HUES48 (cell line): ENCODE results near the gene OLIG1.

Experiments
- H3K27ac ChIP-seq: one replicate; pipeline ENCODE4 v1.7.0; 2013; ENCODE audit warnings: low read depth, low read length, inconsistent platforms
- H3K27me3 ChIP-seq: 2 replicates; pipeline ENCODE4 v1.6.1; 2013; ENCODE audit warnings: mild to moderate bottlenecking, low read length; ENCODE audit not compliant: control insufficient read depth, insufficient read depth
- H3K36me3 ChIP-seq: 2 replicates; pipeline ENCODE4 v1.6.1; 2013; ENCODE audit warnings: low read length; ENCODE audit not compliant: control insufficient read depth, insufficient read depth
- H3K4me1 ChIP-seq: 2 replicates; pipeline ENCODE4 v1.6.1; 2013; ENCODE audit warnings: mild to moderate bottlenecking, low read length; ENCODE audit not compliant: control insufficient read depth, insufficient read depth
- H3K4me3 ChIP-seq: 2 replicates; pipeline ENCODE4 v1.5.1; 2013; ENCODE audit warnings: mild to moderate bottlenecking, low read depth, low read length
- H3K9ac ChIP-seq: 2 replicates; pipeline ENCODE4 v1.6.1; 2013; ENCODE audit warnings: mild to moderate bottlenecking, low read depth, low read length, moderate library complexity
- H3K9me3 ChIP-seq: 2 replicates; pipeline ENCODE4 v1.6.1; 2013; ENCODE audit warnings: low read length; ENCODE audit not compliant: control insufficient read depth, insufficient read depth

Gene OLIG1

GRCh38 chr21:33025489-33026442 is 44.2 kb upstream of the OLIG1 start, which contains the start of gene OLIG2:
Gene OLIG2, plus strand, starts transcription at chr21:33025935. Its CDS starts 928 bp downstream, at chr21:33026863.
- H3K36me3 ChIP-seq: no peaks in the 10 kb centered on the region
- no peak within 1 kb of the TSS for H3K27ac ChIP-seq
- H3K9ac ChIP-seq: no peak within 1 kb of the TSS
- peaks cover 38% of the 10 kb centered on the region for H3K4me1 ChIP-seq
- H3K9me3 ChIP-seq: no peaks in the 10 kb centered on the region
- H3K4me3 ChIP-seq: peak within 1 kb of the TSS; percentile 69
- H3K27me3 ChIP-seq: peaks cover 99% of the 10 kb centered on the region

DNA sequence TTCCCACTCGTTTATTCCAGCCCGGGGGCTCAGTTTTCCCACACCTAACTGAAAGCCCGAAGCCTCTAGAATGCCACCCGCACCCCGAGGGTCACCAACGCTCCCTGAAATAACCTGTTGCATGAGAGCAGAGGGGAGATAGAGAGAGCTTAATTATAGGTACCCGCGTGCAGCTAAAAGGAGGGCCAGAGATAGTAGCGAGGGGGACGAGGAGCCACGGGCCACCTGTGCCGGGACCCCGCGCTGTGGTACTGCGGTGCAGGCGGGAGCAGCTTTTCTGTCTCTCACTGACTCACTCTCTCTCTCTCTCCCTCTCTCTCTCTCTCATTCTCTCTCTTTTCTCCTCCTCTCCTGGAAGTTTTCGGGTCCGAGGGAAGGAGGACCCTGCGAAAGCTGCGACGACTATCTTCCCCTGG is 43.5 kb upstream of the OLIG1 start:
- no peaks in the 10 kb centered on the region for H3K36me3 ChIP-seq
- no peak overlapping the region for H3K27ac ChIP-seq
- H3K27me3 ChIP-seq: peaks cover 99% of the 10 kb centered on the region
- no peak overlapping the region for H3K4me3 ChIP-seq
- no peaks in the 10 kb centered on the region for H3K9me3 ChIP-seq
- H3K9ac ChIP-seq: no peak overlapping the region
- peaks cover 38% of the 10 kb centered on the region for H3K4me1 ChIP-seq

GRCh38 chr21:33026878-33027400 is 43.0 kb upstream of the OLIG1 start:
- Histone ChIP-seq H3K36me3 (no peaks in the 10 kb centered on the region), H3K4me3 (peak overlapping the region; percentile 3; the same call in 1 of the 2 replicates), H3K27ac (no peak overlapping the region), H3K27me3 (peaks cover 99% of the 10 kb centered on the region), H3K9me3 (no peaks in the 10 kb centered on the region), H3K9ac (no peak overlapping the region), H3K4me1 (peaks cover 38% of the 10 kb centered on the region)

DNA sequence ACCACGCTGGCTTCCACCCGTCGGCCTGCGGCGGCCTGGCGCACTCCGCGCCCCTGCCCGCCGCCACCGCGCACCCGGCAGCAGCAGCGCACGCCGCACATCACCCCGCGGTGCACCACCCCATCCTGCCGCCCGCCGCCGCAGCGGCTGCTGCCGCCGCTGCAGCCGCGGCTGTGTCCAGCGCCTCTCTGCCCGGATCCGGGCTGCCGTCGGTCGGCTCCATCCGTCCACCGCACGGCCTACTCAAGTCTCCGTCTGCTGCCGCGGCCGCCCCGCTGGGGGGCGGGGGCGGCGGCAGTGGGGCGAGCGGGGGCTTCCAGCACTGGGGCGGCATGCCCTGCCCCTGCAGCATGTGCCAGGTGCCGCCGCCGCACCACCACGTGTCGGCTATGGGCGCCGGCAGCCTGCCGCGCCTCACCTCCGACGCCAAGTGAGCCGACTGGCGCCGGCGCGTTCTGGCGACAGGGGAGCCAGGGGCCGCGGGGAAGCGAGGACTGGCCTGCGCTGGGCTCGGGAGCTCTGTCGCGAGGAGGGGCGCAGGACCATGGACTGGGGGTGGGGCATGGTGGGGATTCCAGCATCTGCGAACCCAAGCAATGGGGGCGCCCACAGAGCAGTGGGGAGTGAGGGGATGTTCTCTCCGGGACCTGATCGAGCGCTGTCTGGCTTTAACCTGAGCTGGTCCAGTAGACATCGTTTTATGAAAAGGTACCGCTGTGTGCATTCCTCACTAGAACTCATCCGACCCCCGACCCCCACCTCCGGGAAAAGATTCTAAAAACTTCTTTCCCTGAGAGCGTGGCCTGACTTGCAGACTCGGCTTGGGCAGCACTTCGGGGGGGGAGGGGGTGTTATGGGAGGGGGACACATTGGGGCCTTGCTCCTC is 42.3 kb upstream of the OLIG1 start:
- no peaks in the 10 kb centered on the region for H3K36me3 ChIP-seq
- no peaks in the 10 kb centered on the region for H3K9me3 ChIP-seq
- no peak overlapping the region for H3K9ac ChIP-seq
- peak overlapping the region; percentile 3; the same call in 1 of the 2 replicates for H3K4me3 ChIP-seq
- H3K27ac ChIP-seq: no peak overlapping the region
- peaks cover 99% of the 10 kb centered on the region for H3K27me3 ChIP-seq
- peaks cover 35% of the 10 kb centered on the region for H3K4me1 ChIP-seq

- H3K9ac ChIP-seq: no peak overlapping the region
- peaks cover 99% of the 10 kb centered on the region for H3K27me3 ChIP-seq
- no peaks in the 10 kb centered on the region for H3K36me3 ChIP-seq
- H3K9me3 ChIP-seq: no peaks in the 10 kb centered on the region
- no peak overlapping the region for H3K4me3 ChIP-seq
- H3K27ac ChIP-seq: no peak overlapping the region
- peaks cover 34% of the 10 kb centered on the region for H3K4me1 ChIP-seq
These were observed 41.7 kb upstream of the OLIG1 start for GRCh38 chr21:33028287-33028670.

DNA sequence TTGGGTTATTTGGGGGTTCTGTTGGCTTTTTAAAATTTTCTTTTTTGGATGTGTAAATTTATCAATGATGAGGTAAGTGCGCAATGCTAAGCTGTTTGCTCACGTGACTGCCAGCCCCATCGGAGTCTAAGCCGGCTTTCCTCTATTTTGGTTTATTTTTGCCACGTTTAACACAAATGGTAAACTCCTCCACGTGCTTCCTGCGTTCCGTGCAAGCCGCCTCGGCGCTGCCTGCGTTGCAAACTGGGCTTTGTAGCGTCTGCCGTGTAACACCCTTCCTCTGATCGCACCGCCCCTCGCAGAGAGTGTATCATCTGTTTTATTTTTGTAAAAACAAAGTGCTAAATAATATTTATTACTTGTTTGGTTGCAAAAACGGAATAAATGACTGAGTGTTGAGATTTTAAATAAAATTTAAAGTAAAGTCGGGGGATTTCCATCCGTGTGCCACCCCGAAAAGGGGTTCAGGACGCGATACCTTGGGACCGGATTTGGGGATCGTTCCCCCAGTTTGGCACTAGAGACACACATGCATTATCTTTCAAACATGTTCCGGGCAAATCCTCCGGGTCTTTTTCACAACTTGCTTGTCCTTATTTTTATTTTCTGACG is 41.1 kb upstream of the OLIG1 start:
- H3K27me3 ChIP-seq: peaks cover 99% of the 10 kb centered on the region
- H3K9ac ChIP-seq: no peak overlapping the region
- peaks cover 40% of the 10 kb centered on the region for H3K4me1 ChIP-seq
- no peaks in the 10 kb centered on the region for H3K9me3 ChIP-seq
- no peaks in the 10 kb centered on the region for H3K36me3 ChIP-seq
- peak overlapping the region; percentile 7; the same call in 1 of the 2 replicates for H3K4me3 ChIP-seq
- H3K27ac ChIP-seq: no peak overlapping the region

DNA sequence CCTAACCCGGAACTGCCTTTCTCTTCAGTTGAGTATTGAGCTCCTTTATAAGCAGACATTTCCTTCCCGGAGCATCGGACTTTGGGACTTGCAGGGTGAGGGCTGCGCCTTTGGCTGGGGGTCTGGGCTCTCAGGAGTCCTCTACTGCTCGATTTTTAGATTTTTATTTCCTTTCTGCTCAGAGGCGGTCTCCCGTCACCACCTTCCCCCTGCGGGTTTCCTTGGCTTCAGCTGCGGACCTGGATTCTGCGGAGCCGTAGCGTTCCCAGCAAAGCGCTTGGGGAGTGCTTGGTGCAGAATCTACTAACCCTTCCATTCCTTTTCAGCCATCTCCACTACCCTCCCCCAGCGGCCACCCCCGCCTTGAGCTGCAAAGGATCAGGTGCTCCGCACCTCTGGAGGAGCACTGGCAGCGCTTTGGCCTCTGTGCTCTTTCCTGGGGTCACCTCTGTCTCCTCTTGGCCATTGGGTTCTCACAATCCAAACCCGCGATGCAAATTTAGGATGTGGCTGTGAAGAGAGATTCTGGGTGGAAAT is 40.5 kb upstream of the OLIG1 start:
- peak overlapping the region; percentile 7; the same call in 1 of the 2 replicates for H3K4me3 ChIP-seq
- peaks cover 99% of the 10 kb centered on the region for H3K27me3 ChIP-seq
- H3K9me3 ChIP-seq: no peaks in the 10 kb centered on the region
- no peak overlapping the region for H3K27ac ChIP-seq
- H3K4me1 ChIP-seq: peaks cover 40% of the 10 kb centered on the region
- no peaks in the 10 kb centered on the region for H3K36me3 ChIP-seq
- no peak overlapping the region for H3K9ac ChIP-seq

GRCh38 chr21:33029975-33030461 is 39.9 kb upstream of the OLIG1 start:
- H3K36me3 ChIP-seq: no peaks in the 10 kb centered on the region
- H3K4me3 ChIP-seq: no peak overlapping the region
- H3K4me1 ChIP-seq: peaks cover 41% of the 10 kb centered on the region
- H3K27me3 ChIP-seq: peaks cover 99% of the 10 kb centered on the region
- H3K9ac ChIP-seq: no peak overlapping the region
- H3K27ac ChIP-seq: no peak overlapping the region
- no peaks in the 10 kb centered on the region for H3K9me3 ChIP-seq

- H3K9me3 ChIP-seq: no peaks in the 10 kb centered on the region
- H3K27me3 ChIP-seq: peaks cover 100% of the 10 kb centered on the region
- H3K4me1 ChIP-seq: peaks cover 46% of the 10 kb centered on the region
- H3K27ac ChIP-seq: no peak overlapping the region
- H3K36me3 ChIP-seq: no peaks in the 10 kb centered on the region
- H3K4me3 ChIP-seq: no peak overlapping the region
- no peak overlapping the region for H3K9ac ChIP-seq
These were observed 39.3 kb upstream of the OLIG1 start for GRCh38 chr21:33030633-33031032.
